WTC11 (cell line): Measurements from ENCODE around the gene BLNK.

Experiments
- ETV6 ChIP-seq: sonication (generic); formaldehyde crosslinking; IDR thresholded peaks from 2 replicates; pipeline ENCODE4 v1.8.1; 2022; ENCODE audit warnings: mild to moderate bottlenecking, missing genetic modification reagents
- ZBTB21 ChIP-seq: sonication (generic); formaldehyde crosslinking; IDR thresholded peaks from 2 replicates; pipeline ENCODE4 v1.8.1; 2023; ENCODE audit warnings: mild to moderate bottlenecking, missing genetic modification reagents, borderline replicate concordance
- TF ChIP-seq, protein P1 (sequence below): sonication (generic); formaldehyde crosslinking; conservative IDR thresholded peaks from 2 replicates; pipeline ENCODE4 v1.8.1; 2022; ENCODE audit warnings: mild to moderate bottlenecking, missing genetic modification reagents
- TF ChIP-seq, protein P2 (sequence below): sonication (generic); formaldehyde crosslinking; IDR thresholded peaks from 2 replicates; pipeline ENCODE4 v1.8.0; 2022; ENCODE audit warnings: missing genetic modification reagents
- TF ChIP-seq, protein P3 (sequence below): sonication (generic); formaldehyde crosslinking; IDR thresholded peaks from 2 replicates; pipeline ENCODE4 v1.8.0; 2022; ENCODE audit warnings: mild to moderate bottlenecking, missing genetic modification reagents

DNA sequence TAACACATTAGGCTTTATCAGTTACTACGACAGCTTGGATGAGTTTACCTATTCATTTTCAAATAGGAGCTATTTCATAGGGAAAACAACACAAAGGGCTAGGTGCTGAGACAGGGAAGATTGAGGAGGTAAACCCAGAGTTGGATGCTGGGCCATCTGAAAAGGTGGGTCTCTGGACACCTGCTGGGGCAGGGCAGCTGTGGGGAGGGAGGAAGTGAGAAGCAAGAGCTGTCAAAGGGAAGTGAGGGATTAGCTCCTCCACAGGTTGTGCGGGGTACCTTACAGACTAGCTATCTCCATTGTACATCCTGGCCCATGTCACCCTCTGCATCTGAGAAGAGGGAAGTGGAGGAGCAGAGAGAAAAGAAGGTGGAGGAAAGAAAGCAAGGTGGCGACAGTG, 48.9 kb downstream of the BLNK start:
- TF ChIP-seq, protein P1, sequence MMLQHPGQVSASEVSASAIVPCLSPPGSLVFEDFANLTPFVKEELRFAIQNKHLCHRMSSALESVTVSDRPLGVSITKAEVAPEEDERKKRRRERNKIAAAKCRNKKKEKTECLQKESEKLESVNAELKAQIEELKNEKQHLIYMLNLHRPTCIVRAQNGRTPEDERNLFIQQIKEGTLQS: no peak
- TF ChIP-seq, protein P2, sequence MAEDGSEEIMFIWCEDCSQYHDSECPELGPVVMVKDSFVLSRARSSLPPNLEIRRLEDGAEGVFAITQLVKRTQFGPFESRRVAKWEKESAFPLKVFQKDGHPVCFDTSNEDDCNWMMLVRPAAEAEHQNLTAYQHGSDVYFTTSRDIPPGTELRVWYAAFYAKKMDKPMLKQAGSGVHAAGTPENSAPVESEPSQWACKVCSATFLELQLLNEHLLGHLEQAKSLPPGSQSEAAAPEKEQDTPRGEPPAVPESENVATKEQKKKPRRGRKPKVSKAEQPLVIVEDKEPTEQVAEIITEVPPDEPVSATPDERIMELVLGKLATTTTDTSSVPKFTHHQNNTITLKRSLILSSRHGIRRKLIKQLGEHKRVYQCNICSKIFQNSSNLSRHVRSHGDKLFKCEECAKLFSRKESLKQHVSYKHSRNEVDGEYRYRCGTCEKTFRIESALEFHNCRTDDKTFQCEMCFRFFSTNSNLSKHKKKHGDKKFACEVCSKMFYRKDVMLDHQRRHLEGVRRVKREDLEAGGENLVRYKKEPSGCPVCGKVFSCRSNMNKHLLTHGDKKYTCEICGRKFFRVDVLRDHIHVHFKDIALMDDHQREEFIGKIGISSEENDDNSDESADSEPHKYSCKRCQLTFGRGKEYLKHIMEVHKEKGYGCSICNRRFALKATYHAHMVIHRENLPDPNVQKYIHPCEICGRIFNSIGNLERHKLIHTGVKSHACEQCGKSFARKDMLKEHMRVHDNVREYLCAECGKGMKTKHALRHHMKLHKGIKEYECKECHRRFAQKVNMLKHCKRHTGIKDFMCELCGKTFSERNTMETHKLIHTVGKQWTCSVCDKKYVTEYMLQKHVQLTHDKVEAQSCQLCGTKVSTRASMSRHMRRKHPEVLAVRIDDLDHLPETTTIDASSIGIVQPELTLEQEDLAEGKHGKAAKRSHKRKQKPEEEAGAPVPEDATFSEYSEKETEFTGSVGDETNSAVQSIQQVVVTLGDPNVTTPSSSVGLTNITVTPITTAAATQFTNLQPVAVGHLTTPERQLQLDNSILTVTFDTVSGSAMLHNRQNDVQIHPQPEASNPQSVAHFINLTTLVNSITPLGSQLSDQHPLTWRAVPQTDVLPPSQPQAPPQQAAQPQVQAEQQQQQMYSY (CRISPR knock-in tag): no peak
- TF ChIP-seq ZBTB21 (no peak), ETV6 (peak; percentile 93)
- TF ChIP-seq, protein P3, sequence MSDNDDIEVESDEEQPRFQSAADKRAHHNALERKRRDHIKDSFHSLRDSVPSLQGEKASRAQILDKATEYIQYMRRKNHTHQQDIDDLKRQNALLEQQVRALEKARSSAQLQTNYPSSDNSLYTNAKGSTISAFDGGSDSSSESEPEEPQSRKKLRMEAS (CRISPR knock-in tag): peak; percentile 33; the same call in 1 of the 2 replicates
